Measurements from ENCODE around the gene PON3.
"Not testable (repeated sequence)": the region's sequence is repeated elsewhere in the genome, so short reads cannot be mapped to it uniquely, and the experiment has no call there.

Gene PON3

DNA sequence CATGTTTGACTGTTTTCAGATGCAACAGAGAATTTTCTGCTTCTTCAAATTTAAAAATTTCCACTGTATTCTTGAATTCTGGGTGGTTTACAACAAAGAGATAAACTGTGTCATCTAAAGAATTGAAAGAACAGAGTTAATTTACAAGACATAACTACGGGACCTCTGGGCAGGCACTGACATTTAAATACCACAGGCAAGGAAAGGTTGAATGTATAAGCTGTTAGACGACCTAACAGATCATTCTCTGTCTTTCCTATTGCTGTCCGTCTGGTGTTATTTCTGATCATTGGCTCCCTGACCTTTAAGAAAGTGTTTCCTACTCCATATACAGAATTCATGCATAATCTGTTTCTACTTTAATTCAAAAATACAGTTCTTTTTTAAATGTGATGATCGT is 15.5 kb upstream of the PON3 start:
- DNase-seq = no peak

DNA sequence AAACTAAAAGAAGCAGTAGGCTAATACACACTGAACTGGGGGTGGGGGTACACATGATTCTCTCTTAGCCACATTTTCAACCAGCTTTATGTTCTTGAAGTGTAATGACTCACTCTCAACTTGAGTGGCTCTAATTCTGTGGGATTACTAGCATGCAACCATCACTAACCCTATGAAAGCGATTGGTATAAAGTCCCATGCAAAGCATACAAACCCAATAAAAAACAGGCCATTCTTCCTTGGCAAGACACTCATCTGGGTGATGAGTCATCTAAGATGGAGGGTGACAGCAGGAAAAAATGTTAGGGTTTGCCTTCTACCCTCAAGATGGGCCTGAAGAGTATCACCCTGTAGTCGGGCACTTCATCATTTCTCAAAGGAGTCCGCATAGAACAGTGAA is 14.9 kb upstream of the PON3 start:
- DNase-seq = no peak

DNA sequence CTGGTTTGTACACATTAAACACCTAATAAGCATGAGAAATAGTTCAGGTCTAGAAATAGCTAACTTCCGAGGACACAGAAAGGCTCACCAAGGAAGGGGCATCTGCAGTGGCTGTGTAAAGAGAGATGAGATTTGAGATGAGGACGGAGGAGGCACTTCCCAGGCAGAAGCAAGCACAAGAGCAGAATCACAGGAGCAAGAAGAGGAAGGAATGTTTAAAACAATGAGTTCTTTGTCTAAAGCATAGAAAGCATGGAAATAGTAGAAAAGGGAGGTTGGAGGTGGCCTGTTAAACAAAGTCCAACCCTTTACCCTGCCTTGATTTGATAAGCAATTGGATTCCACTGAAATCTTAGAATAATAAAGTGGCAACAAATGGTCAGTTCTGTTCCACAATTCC is 11.6 kb upstream of the PON3 start:
- no peak for DNase-seq

DNA sequence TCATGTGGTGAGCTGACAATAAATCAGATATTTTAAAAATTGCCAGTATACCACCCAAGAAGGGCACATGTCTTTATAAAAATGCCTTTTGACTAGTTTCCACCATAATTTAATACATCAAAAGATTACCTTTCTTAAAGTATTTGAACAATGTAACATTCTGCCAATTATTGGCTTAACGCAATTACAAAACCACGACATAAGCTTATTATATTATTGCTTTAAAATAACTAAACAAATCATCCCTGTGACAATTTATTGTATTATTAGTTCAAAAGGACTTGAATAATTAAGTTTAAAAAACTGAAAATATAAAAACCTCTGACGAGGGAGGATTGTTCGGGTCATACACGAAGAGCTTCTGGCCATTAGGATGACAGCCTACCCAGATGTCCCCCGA is 9.6 kb upstream of the PON3 start:
- DNase-seq = no peak

DNA sequence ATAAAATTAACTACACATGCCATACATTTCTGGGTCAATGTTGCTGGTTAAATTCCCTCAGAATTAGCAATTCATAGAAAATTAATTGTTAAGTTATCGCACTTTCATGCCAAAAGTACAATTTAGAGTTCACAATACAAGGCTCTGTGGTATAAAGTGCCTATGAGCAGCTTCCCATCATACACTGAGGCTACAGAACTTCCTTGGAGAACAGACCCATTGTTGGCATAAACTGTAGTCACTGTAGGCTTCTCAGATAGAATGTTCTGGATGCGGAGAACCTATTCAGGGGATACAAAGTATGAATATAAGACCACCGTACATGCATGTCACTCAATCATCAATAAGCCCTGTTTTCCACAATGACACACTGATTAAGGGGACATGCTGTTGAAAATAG is 9.0 kb upstream of the PON3 start:
- DNase-seq = no peak

DNA sequence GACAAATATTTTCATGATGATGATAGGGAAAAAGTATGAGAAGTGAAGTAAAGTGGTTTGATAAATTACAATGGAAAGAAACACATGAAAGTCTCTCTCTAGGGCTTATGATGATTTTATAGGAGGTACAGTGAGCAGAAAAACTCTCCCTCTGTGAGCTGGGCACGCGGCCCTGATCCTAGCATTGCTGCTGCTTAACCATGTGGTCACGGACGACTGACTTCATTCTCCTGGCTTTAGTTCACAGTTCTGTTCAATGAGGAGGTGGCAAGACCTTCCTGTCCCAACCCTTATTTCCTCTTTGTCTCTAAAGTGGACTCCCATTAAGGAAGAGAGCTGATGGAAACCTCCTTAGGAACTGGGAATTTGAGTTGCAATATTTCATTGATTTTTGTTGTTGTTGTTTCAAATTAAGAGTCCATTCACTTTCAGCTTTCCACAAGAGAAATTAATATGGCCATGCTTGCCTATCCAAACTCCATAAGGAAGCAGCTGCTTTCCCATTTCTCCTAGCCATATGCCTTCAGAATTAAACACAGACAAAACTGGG is 8.2 kb upstream of the PON3 start:
- DNase-seq = no peak

DNA sequence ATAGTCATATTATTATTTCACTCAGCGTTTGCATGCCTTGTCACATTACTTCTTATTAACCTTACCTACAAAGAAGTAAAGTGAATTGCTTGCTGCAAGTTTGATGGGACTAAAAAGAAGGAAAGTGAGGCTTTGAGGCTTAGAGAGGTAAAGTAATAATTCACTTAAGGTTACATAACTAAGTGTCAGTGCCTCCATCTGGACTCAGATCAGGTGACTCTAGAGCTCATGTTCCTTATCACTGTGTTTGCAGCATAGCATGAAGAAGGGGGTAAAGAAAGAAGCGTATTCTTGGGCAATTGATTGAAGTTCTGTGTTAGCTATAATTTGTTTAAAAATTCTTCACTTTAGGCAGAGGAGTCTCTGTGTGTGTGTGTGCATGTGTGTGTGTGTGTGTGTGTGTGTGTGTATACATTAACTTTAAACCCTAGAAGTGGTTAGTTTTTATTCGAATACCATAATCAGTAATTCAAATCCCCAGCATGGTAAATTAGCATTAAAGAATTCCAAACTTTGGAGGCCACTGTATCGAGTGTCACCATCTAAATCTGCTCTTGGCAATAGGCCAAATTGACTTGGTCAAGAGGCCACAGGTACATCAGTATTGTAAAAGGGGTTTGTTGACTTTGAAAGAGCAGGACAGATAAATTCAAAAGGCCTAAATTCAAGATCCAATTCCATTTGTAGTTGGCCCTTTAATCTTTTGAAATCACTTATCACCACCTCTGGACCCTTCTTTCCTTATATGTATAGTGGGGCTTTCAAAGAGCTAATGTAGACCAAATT is 2.2 kb upstream of the PON3 start:
- DNase-seq = no peak

DNA sequence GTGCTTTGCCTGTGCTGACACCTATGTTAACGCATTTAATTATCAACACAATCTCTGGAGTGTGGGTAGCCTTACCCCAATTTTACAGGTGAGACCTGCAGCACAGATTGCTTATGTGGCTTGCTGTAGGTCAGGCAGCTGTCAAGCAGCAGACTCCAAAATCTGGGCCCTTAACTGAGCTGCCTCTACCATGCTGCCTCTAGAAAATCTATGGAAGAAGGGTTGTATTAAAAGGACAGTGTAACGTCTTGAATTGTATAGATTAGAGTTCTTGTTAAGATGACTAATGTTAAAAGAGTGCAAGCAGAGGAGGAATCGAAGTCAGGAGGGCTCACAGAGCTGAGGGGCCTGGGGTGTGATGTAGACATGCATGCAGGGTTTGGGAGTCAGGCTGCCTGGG is 1.2 kb upstream of the PON3 start:
- DNase-seq = no peak

DNA sequence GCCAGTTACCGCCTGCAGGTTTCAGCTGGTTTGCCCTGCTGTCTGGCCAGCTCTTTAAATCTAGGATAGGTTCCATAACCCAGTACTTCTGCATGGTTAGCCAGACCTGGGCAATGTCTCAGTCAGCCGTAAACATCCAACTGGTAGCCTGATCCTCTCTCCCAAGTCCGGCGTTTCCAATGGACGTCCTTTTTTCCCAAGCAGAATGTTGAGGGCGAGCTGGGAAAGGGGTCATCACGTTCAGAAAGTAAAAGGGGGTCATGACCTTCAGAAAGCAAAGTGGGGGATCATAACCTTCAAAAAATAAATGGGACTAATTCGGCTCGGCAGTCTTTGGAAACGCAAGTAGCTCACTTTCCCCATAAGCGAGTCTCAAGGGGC is 430 bp downstream of the PON3 start:
- no peak for DNase-seq

DNA sequence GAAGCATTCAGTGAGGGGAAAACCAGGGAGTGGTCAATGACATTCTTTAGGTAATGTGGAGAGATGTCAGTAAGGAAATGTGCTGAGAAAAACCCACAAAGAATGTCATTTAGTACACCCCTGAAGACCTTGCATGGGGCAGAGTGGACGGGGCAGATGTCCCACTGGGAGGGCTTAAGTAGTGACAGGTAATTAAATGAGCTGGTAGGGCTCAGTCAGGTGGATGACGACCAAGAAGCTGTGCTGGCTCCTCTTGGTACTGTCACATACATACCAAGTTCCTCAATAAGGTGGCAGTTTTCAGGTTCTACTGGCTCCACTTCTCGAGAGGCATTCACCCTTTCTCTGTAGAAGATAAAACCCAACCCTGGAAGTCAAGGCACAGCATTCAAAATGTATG is 1.8 kb downstream of the PON3 start:
- DNase-seq = no peak

DNA sequence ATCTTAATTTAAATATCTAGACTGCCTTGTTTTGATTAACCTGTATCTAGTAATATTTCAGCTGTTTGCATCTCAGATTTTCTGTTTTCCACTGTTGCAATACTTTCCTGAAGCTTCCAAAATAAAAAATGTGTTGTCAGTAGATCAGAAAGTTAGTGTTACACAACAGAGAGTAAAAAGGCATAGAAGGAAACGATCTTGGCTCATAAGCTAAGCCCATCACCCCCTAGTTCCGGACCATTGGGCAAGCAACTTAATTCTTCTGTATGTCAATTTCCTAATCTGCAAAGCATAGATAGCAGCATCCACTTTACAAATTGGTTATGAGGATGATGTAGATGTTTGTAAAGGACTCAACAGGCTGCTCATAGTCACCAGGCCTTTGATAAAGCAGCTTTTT is 4.4 kb downstream of the PON3 start:
- no peak for DNase-seq

DNA sequence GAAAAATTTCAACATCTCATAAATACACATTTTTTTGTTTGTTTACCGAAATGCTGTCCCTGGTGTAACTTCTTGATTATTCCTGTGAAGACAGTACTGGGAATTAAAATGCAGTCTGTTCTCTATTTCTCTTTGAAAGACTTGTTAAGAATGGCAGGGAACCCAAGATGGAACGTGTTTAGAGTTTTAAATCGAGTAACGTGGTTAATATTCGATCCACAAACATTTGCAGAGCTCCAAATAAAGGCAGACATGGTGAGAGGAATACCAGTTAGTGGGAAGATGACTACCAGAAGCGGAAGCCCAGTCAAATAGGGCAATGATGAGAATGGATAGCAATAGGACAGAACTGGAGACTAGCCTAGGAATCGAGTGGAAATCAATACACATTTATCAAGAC is 6.7 kb downstream of the PON3 start:
- no peak for DNase-seq

DNA sequence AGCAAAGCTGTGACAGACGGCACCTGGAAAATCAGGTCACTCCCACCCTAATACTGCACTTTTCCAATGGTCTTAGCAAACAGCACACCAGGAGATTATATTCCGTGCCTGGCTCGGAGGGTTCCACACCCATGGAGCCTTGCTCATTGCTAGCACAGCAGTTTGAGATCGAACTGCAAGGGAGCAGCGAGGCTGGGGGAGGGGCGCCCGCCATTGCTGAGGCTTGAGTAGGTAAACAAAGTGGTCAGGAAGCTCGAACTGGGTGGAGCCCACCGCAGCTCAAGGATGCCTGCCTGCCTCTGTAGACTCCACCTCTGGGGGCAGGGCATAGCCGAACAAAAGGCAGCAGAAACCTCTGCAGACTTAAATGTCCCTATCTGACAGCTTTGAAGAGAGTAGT is 16.7 kb downstream of the PON3 start:
- not testable (repeated sequence) for DNase-seq

DNA sequence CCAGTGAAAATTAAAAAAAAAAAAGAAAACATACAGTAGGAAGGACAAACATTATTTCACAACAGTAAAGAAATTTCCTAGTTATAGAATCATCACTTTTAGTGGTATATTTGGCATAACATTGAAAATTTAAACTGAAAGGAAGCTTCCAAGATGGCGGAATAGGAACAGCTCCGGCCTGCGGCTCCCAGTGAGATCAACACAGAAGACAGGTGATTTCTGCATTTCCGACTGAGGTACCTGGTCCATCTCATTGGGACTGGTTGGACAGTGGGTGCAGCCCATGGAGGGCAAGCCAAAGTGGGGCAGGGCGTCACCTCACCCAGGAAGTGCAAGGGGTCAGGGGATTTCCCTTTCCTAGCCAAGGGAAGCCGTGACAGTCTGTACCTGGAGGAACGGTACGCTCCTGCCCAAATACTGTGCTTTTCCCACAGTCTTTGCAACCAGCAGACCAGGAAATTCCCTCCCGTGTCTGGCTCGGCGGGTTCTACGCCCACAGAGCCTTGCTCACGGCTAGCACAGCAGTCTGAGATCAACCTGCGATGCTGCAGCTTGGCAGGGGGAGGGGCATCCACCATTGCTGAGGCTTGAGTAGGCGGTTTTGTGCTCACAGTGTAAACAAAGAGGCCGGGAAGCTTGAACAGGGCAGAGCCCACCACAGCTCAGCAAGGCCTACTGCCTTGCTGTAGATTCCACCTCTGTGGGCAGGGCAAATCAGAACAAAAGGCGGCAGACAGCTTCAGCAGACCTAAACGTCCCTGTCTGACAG is 19.4 kb downstream of the PON3 start:
- no peak for DNase-seq

DNA sequence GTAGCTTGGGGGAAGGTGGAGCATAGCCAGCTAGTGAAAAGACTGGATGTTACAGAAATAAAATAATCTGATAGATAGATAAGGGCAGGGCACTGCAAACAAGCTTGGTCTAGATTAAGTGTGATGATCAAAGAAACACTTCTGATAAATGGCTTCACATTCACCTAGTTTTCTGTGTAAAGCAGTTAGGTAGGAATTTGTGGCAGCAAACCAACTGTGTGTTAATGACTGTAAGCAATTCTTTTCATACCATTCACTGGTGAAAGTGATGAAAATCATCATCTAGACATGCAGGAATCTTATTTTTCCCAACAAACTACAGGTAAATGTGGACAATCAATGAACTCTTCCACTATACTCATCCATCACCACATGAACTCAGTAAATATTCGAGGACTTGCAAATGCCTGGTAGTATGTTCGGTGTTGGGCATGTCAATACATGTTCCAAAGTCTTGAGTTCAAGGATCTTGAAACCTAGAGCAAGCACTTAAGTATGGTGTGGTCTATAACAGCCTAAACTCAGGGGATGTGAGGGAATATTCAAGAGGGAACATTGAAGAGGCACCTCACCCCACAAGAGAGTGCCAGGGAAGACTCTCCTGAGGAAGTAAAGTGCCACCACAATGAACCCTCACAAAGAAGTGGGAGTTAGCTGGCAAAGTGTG is 20.5 kb downstream of the PON3 start:
- DNase-seq = no peak

DNA sequence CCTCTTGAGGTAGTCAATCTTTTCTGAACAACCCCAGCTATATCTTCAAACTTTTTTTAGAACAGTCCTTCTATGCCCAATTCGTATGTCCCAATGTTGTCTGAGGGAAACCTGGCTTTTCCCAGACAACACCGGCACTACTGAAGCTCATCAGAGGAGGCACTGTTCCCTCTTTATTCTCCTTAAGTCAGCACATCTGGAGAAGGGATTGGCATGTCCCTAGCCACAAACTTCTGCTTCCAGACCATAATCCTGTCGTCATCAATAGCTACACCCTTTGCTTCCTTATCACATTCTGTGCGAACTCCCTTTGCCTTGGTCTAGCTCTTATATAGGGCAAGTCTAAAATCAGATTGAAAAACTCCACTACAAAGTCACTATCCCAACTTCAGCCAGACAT is 22.9 kb downstream of the PON3 start:
- no peak for DNase-seq

DNA sequence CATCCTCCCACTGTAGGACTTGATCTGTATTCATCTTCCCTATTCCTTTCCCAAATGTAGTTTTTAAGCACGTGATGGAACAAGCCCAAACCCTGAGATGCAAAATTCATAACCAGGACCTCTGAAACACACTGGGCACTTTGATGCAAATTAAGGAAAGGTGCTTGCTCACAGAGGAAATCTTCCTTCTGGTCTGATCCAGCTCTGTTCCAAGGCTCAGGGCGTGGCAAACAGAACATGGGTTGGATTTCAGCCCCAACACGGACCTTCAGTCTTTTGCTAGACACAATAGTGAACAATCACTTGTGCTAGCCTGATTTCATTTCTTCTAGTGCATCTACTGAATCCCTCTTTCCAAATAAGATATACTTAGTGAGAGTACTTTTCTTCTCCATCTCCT is 27.9 kb downstream of the PON3 start:
- no peak for DNase-seq

DNA sequence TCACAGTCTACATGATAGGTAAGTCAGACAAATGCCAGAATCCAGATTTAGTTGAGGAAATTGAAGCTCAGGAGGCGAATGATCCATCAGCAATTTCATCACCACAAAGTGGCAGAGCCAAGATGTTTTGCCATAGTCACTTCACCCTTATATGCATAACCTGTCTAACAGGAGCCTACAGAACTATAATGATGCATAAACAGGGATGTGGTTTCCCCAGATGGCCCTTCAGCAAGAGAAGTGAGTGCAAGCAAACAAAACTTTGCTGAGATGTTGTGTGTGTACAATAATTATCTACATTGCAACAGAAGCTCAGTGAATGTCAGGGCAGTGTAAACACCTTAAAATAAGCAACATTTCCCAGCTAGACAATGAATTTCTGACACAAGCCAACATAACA is 28.6 kb downstream of the PON3 start:
- DNase-seq = no peak

DNA sequence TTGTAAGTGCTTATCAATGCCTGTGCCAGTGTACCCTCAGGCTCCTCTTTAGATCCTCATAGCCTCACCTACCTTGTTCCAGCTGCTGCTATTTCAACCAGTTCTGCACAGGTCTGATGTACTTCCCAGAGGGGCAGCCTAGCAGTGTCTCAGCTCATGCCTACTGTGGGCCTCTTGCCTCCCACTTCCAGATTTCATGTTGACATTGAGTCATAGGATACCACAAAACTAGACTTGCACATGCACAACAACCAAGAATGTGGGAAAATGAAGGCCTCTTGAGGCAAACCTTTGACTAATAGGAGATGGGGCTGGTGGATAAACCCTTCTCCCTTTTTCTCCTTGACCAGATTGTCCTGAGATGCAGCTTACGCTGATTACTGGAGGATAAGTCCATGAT is 31.0 kb downstream of the PON3 start:
- no peak for DNase-seq

DNA sequence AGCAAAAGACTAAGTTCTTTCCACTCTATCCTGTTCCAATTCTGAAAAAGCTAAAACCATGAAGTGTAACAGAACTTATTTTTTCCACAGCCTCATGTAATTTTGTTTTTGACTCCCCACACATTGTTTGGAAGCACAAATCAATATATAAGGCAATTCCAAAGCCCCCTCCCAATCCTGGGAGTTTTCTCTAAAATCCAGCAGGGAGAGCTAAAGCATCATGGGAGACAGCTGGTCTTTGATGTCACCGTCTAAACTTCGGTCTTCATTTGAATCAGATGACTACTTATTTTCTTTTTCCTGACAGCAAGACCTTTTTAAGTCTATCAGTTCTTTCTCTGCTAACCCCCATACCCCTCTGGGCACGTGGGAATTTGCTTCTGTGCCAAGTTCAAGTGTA is 38.6 kb downstream of the PON3 start:
- DNase-seq = no peak

DNA sequence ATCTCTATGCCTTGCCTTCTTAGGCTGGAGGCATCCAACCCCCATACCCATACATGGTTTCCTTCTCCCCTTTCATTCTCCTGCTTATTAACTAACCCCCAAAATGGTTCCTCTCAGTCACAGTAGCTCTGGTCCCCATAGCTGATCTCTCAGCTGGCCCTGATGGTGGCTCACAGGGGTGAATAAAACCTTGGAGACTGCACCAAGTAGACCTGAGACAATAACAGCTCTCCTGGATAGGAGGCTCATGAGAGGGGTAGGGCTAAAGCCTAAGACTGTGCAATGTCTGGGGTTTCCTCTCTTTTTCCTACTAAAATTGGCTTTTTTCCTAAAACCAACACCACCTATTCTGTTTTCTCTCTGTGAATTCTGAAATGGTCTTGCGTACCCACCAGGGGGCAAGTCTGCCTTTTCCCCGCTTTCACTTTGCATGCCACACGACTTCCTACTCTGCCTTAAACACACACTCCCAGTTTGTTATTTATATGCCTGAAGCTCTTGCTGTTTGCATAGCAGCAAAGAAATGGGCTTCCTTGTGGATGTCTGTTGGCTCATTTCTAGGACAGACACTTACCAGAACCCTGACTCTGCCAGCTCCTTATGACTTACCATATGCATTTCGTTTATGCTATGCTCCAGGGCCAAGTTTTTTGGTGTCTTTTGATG is 53.4 kb downstream of the PON3 start:
- no peak for DNase-seq

DNA sequence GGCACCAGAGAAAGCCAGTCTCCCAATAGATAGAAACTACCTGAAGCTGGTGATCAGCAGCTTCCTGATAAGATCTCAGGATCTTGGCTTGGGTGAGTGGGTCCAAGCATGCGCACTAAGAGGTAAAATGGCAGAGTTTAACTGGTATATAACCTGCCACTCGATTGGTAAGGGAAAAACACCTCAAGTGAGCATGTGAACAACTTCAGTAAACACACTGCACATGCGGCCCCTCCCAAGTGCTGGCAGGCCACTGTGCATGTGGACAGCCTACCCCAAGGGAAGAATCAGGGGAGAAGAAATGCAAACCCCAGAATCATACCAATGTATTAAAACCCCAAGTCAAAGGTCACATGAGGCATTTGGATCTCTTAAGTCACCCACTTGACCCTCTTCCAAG is 54.1 kb downstream of the PON3 start:
- DNase-seq = no peak

DNA sequence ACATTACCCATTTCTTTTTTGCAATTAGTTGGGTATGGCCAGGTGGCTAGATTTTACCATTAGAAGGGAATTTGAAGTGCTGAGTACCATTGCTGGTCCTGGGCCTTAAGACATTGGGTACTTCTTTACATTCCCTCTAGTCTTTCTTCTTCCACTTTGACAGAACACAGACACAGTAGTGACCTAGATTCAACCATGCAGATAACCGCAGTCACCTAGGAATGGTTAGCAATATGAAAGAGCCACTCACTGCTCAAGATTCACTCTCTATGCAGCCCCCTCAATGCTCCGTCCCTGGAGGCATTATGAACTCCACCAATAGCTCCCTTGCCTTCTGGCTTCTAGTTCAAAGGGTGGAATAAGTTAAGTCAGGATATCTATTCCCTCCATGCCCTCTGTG is 55.7 kb downstream of the PON3 start:
- no peak for DNase-seq

Data from CD4-positive, alpha-beta T cell treated with Interferon gamma for 1 hour (primary cell).